GM15510 (cell line): ENCODE data around the gene PLSCR5.

Experiments
- POLR2A ChIP-seq: IDR thresholded peaks from 3 replicates; pipeline ENCODE4 v1.6.1; 2011; ENCODE audit warnings: borderline replicate concordance; ENCODE audit not compliant: insufficient read length; ENCODE audit errors: extremely low read depth

The PLSCR5 gene

DNA sequence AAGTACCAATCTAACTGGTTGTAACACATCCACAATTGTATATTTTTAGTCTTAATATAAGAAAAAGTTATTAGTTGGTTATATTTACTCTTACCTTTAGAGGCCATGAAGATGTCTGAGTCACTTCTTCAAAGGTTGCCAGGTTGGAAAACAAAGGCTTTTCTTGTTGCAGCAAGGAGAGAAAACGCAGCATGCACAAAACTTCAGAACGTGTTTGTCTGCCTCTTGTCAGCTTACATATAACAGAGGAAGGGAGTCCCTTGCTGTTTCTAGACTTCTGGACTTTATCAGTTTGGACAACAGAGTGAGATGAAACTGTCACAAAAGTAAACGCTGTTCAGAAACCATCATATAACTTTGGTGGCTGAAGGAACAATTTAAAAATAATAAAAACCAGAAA, at the start of gene PLSCR5:
Gene PLSCR5, minus strand, starts transcription at position 241 of the 400 bp plus-strand sequence. Its CDS starts 134 bp downstream, at position 107.
- no peak for TF ChIP-seq POLR2A

DNA sequence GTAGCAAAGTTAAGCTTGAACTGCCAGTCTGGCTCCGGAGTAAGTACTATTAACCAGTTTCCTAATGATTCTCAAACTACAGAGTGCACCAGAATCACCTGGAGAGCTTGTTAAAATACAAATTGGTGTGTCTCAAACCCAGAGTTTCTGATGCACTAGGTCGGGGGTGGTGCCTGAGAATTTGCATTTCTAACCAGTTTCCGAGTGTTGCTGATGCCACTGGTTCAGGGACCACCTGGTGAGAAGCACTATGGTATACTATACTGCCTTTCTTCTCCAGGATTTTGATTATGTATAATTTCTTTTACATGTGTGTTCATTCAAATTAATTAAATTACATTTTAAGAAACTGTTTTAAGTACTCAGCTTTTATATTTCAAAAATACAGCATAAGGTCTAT, 48.8 kb upstream of the PLSCR5 start:
- no peak for TF ChIP-seq POLR2A

DNA sequence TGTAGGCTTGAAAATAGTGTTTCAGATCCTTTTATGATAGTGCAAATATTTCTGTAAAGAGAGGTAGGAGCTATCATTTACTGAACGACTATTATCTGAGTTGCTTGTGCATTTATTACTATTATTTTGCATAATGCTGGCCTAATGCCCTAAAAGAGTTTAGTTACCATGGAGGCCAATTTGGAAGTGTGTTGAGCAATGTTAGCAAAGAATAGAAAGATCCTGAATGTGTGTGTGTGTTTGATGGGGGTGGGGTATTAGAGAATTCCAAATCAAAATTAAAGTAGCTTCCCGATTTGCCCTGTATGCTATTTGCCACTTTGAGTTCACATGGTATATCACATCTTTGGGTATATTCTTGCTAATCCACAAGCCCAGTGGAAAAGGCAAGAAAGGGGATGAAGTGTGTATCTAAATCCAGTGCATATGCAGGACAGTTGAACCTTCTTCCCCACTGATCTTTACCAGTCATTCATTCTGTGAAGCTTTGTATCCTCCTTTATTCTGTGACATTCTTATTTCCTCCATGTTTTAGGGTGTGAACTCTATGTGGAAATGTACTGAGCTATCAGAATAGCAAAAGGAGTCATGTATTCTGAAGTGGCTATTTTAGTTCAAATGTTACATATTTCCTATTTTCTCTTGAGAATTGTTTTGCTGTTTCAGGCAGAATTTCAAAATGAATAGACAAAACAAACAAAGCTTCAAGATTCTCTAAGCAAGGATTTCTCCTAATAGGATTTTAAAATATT, 45.7 kb upstream of the PLSCR5 start:
- TF ChIP-seq POLR2A = no peak

DNA sequence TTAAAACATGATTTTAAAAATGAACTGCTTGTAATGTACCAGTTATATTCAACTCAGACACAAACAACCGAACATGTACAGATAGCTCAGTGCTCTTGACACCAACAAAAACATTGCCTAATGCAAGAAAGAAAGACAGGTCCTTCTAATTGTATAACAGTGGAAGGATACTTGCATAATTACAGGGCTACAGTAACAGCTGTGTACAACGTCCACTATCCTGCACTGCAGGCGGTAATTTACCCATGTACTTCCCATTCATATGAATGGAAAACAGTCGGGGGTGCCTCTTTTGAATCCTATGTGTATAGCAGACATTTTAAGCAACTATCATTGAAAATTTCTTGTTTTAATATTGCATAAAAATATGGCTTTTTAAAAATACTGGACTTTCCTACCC, 41.1 kb upstream of the PLSCR5 start:
- TF ChIP-seq POLR2A = no peak

- TF ChIP-seq POLR2A = no peak
These were observed 36.1 kb upstream of the PLSCR5 start for GRCh38 chr3:146640955-146641867.

GRCh38 chr3:146640361-146640760, 35.2 kb upstream of the PLSCR5 start:
- TF ChIP-seq POLR2A = no peak

DNA sequence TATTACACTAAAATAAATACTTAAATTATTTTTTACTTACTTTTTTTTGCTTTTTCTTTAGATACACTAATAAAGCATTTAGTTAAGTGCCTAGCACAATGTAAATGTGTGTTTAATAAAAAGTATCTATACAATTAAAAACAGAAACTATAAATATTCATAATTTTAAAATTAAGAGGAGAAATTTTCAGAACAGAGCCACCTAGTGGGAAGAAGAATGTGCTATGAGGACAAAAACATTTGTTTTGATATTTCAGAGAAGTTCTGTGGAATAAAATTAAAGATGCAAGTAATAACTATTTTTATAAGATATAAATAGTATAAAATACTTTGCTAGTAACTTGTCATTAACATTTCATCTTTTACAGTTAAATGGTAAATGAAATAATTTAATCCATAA, 33.6 kb upstream of the PLSCR5 start:
- no peak for TF ChIP-seq POLR2A

GRCh38 chr3:146637871-146638270, 32.7 kb upstream of the PLSCR5 start:
- no peak for TF ChIP-seq POLR2A

GRCh38 chr3:146636881-146637280, 31.7 kb upstream of the PLSCR5 start:
- TF ChIP-seq POLR2A = no peak

DNA sequence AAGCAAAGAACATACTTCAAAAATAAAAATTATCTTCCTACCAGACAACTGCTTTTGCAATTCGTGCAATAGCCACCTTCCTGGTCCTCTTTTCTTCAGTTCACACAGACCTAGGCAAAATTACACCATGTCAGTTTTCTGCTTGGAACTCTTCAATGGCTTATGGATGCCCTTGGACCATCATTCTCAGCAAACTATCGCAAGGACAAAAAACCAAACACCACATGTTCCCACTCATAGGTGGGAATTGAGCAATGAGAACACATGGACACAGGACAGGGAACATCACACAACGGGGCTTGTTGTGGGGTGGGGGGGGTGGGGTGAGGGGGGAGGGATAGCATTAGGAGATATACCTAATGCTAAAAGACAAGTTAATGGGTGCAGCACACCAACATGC, 29.2 kb upstream of the PLSCR5 start:
- TF ChIP-seq POLR2A = no peak

- TF ChIP-seq POLR2A = no peak
These were observed 23.5 kb upstream of the PLSCR5 start for GRCh38 chr3:146628671-146629070.

- no peak for TF ChIP-seq POLR2A
These were observed 21.4 kb upstream of the PLSCR5 start for GRCh38 chr3:146626403-146627122.

GRCh38 chr3:146625186-146625775, 20.1 kb upstream of the PLSCR5 start:
- TF ChIP-seq POLR2A = no peak

DNA sequence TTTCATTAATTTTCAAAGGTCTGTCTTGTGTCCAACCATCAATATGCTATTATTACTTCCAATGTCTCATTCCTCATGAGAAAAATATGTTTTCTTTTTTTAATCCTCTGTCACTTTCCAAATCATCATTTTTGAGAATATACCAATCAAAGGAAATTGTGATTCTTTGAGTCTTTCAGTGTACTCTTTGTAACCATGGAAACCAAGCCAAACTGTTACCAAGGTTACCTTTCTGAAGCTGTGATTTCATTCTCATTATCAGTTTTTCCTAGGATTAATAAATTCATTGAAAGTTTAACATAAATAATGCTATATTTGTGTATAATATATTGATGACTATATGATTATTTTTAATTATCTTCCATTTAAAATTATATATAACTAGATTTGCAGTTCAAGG, 16.6 kb upstream of the PLSCR5 start:
- no peak for TF ChIP-seq POLR2A

DNA sequence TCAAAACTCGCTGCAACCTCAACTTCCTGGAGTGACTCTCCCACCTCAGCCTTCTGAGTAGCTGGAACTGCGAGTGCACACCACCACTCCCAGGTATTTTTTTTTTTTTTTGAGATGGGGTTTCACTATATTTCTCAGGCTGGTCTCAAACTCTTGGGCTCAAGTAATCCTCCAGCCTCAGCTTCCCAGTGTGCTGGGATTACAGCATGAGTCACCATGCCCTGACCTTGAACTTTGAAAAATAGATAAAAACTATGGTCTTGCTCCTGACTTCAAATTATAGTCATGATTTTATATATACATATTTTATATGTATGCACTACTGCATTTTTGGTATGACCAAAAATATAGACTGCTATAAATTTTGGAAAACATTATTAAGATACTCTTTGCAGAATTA, 6.9 kb upstream of the PLSCR5 start:
- no peak for TF ChIP-seq POLR2A
